Coronary artery (tissue), 2 donors: Measurements from ENCODE around the gene UNC119B.

Experiments
- DNase-seq: peaks from one replicate; pipeline ENCODE4 v3.0.0-alpha.2; 2017; ENCODE audit warnings: low spot score
- H3K27ac ChIP-seq, 2 donors: fragments of 200-600 bp; sonication (generic); one replicate each; pipeline ENCODE4 v1.5.1; 2016 to 2019
- H3K4me3 ChIP-seq: fragments of 200-600 bp; sonication (generic); 2 replicates; pipeline ENCODE4 v1.5.1; 2016; ENCODE audit warnings: mild to moderate bottlenecking, moderate library complexity
- TF ChIP-seq, protein P1 (sequence below): fragments of 200-600 bp; sonication (generic); IDR thresholded peaks from one replicate; pipeline ENCODE4 v1.5.1; 2019; ENCODE audit warnings: antibody characterized with exemption

UNC119B gene

DNA sequence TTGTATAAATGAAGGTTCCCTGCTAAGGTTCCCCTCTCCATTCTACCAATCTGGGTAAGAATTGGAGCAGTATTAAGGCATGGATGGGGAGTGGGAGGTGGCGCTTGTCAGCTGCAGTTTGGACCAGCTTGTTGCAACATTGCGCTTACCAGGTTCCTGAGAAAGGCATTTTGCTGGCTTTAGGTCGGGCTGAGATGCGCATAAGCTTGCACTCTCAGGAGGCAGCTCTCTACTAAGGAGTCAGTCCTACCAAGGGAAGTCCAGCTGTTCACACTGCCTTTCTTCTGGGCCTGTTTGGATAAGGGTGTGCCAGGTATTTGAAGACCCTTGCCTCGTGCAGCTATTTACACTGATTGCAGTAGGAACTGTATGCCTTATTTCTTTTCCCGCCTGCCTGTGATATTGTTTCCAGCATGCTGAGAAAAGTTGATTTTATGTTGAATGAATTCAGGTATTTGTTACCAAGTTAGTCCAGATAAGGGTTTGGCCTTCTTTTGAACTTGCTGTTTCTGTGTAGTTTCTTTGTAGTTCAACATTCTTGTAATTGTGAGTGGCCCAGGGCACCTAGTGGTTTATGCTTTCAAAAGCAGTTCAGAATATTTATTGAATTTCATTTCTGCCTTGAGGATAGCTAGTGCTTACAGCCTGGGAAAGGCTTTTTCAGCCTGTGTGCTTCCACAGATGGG lies 20.7 kb upstream of the UNC119B start:
- no peak for DNase-seq
- Histone ChIP-seq H3K27ac (peak overlapping the region in 1 of 2 donors; percentile 96), H3K4me3 (peak overlapping the region; percentile 90)
- TF ChIP-seq, protein P1, sequence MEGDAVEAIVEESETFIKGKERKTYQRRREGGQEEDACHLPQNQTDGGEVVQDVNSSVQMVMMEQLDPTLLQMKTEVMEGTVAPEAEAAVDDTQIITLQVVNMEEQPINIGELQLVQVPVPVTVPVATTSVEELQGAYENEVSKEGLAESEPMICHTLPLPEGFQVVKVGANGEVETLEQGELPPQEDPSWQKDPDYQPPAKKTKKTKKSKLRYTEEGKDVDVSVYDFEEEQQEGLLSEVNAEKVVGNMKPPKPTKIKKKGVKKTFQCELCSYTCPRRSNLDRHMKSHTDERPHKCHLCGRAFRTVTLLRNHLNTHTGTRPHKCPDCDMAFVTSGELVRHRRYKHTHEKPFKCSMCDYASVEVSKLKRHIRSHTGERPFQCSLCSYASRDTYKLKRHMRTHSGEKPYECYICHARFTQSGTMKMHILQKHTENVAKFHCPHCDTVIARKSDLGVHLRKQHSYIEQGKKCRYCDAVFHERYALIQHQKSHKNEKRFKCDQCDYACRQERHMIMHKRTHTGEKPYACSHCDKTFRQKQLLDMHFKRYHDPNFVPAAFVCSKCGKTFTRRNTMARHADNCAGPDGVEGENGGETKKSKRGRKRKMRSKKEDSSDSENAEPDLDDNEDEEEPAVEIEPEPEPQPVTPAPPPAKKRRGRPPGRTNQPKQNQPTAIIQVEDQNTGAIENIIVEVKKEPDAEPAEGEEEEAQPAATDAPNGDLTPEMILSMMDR: no peak

GRCh38 chr12:120690083-120690450 lies 20.2 kb upstream of the UNC119B start:
- Histone ChIP-seq H3K4me3 (no peak overlapping the region), H3K27ac (no peak overlapping the region)
- no peak for DNase-seq
- TF ChIP-seq, protein P1: no peak

DNA sequence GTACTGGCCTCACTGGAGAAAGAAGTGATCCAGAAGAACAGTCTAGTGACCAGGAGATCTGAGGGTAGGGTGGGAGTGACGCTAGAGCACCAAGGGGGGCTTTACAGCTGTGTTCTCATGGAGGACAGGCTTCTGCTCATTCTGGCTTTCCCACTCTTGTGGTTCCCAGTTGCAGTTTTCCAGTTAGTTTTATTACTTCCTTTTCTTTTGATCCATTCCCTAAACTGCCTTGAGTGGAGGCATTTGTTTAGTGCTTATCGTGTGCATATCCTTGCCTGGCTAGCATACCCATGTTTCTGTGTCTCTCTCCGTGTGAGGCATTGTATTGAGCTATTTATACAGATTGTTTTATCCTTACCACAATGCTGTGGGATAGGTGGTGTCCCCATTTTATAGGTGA lies 19.3 kb upstream of the UNC119B start:
- TF ChIP-seq, protein P1: no peak
- Histone ChIP-seq H3K27ac (no peak overlapping the region), H3K4me3 (no peak overlapping the region)
- DNase-seq: no peak

- Histone ChIP-seq H3K27ac (no peak overlapping the region), H3K4me3 (no peak overlapping the region)
- TF ChIP-seq, protein P1: no peak
- DNase-seq: no peak
These were observed 17.7 kb upstream of the UNC119B start for GRCh38 chr12:120692524-120693033.

GRCh38 chr12:120693848-120694247 lies 16.4 kb upstream of the UNC119B start:
- DNase-seq: no peak
- TF ChIP-seq, protein P1: no peak
- Histone ChIP-seq H3K27ac (no peak overlapping the region), H3K4me3 (no peak overlapping the region)

GRCh38 chr12:120696626-120697025 lies 13.6 kb upstream of the UNC119B start:
- Histone ChIP-seq H3K27ac (no peak overlapping the region), H3K4me3 (no peak overlapping the region)
- no peak for DNase-seq
- TF ChIP-seq, protein P1: no peak

DNA sequence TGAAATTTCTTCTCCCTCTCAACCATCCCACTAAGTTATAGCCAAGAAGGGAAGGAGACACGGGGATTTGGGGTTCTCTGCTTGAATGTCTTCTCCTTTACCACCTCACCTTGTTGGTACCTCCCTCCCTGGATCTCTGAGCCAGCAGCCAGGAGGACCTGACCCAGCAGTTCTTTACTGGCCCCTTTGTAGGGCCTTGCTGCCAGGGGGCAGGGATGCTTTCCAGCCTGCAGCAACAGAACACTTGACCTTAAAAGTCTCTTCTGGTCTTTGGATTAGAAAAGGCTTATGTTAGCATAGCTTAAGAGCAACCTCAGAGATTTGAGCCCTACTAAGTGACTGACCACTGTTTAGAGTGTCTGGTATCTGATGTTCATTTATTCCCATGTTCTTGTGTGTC lies 12.9 kb upstream of the UNC119B start:
- H3K27ac ChIP-seq: no peak overlapping the region
- TF ChIP-seq, protein P1: no peak
- H3K4me3 ChIP-seq: no peak overlapping the region
- DNase-seq: no peak
